Fibroblast of lung (primary cell): ENCODE data around the gene DOC2B.

Experiments
- EZH2 ChIP-seq: IDR thresholded peaks from 2 replicates; pipeline ENCODE4 v1.5.1; 2012; ENCODE audit warnings: low read length, control low read depth, mild to moderate bottlenecking; ENCODE audit errors: missing control alignments
- TF ChIP-seq, protein P1 (sequence below), 2 donors: IDR thresholded peaks in 1 of 2; conservative IDR thresholded peaks in 1 of 2; 1 replicate in 1 of 2; 2 replicates in 1 of 2; pipeline ENCODE4 v1.5.1; 2011 to 2012; ENCODE audit warnings: low read length in 2 of 2, control low read depth in 1 of 2, inconsistent platforms in 1 of 2, low read depth in 1 of 2, mild to moderate bottlenecking in 1 of 2

DNA sequence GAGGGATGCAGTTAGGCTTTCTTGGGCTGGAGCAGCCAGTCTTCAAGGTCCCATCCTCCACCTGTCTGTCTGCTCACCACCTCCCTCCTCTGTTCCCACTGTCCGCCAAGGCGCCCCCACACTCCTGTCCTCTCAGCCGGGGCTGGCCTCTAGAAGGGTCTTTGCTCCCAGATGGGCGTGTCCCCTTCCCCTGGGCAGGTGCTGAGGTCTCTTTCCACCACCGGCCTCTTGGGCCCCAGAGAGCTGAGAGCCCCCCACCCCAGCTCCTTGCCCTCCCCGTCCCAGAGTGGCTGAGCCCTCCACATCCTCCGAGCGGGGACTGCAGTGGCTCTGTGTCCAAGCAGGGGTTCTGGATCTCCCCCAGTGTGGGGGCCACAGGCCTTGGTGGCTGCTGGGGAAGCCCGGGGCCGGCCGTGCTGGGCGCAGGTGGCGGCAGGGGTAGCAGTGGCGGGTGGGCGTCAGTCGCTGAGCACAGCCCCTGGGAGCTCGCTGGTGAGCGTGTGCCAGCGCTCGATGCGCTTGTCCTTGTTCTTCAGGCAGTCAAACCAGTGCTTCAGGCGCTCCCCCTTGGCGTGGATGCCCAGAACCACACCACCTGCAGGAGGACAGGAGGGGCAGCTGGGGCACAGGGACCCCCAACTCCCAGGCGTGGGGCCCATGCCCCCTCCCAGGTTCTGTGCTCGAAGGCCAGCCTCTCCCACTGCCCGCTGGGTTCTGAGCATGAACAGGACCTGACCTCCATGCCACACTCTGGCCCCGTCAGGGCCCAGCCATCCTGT, 34.3 kb downstream of the DOC2B start:
- no peak for TF ChIP-seq EZH2
- TF ChIP-seq, protein P1, sequence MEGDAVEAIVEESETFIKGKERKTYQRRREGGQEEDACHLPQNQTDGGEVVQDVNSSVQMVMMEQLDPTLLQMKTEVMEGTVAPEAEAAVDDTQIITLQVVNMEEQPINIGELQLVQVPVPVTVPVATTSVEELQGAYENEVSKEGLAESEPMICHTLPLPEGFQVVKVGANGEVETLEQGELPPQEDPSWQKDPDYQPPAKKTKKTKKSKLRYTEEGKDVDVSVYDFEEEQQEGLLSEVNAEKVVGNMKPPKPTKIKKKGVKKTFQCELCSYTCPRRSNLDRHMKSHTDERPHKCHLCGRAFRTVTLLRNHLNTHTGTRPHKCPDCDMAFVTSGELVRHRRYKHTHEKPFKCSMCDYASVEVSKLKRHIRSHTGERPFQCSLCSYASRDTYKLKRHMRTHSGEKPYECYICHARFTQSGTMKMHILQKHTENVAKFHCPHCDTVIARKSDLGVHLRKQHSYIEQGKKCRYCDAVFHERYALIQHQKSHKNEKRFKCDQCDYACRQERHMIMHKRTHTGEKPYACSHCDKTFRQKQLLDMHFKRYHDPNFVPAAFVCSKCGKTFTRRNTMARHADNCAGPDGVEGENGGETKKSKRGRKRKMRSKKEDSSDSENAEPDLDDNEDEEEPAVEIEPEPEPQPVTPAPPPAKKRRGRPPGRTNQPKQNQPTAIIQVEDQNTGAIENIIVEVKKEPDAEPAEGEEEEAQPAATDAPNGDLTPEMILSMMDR (conservative IDR thresholded peaks at IDR 0.05 in 1 of 2, IDR thresholded peaks at IDR 0.05 in 1 of 2; ENCODE audit: low read depth in 1 of 2, low read length in 2 of 2) = no peak
